ENCODE results near the gene PLD4.
"Not testable (repeated sequence)": the region's sequence is repeated elsewhere in the genome, so short reads cannot be mapped to it uniquely, and the experiment has no call there.

Gene PLD4

DNA sequence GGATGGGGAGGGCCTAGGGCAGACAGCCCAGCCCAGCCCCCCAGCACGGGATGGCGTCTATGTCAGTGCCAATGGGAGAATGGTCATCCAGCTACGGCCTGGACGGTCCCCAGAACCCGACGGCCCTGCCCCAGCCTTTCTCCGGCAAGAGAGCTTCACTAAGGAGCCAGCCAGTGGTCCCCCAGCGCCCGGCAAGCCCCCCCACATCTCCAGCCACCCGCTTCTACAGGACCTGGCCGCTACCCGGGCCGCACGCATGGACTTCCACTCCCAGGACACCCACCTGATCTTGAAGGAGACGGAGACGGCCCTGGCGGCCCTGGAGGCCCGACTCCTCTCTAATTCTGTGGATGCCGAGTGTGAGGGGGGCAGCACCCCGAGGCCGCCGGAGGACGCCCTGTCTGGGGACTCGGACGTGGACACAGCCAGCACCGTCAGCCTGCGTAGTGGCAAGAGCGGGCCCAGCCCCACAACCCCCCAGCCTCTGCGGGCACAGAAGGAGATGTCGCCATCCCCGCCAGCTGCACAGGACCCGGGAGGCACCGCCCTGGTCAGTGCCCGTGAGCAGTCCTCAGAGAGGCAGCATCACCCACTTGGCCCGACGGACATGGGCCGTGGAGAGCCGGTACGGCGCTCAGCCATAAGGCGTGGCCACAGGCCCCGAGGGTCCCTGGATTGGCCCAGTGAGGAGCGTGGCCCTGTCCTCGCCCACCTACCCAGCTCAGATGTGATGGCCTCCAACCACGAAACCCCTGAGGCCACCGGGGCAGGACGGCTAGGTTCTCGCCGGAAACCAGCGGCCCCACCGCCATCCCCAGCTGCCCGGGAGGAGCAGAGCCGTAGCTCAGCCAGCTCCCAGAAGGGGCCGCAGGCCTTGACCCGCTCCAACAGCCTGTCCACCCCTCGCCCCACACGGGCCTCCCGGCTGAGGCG lies 37.7 kb upstream of the PLD4 start:
- DNase-seq: no peak

DNA sequence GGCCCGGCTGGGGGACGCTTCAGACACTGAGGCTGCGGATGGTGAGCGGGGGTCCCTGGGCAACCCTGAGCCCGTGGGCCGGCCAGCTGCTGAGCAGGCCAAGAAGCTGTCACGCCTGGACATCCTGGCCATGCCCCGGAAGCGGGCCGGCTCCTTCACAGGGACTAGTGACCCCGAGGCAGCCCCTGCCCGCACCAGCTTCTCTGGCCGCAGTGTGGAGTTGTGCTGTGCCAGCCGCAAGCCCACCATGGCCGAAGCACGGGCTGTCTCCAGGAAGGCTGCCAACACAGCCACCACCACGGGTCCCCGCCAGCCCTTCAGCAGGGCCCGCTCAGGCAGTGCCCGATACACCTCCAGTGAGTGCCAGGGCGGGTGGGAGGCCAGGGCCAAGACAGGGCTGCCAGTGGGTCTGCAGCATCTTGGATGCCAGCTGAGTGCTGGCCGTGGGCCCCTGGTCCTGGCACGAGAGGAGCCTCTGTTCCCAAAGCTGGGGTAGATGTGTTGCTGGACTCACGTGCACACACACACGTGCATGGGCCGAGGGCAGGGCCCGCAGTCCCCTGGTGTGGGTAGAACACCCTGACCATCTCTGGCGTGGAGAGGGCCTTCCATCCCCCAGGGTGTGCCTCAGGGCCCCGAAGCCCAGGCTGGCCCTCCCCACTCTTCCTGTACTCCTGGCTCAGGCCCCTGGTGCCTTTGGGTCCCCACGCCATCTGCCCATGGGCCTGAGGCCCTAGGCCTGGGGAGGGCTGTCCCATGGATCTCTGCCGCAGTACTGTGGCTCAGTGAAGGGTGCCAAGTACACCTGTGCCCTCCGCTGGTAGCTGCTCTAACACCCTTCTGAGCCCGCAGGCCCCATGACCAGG lies 36.8 kb upstream of the PLD4 start:
- no peak for DNase-seq

DNA sequence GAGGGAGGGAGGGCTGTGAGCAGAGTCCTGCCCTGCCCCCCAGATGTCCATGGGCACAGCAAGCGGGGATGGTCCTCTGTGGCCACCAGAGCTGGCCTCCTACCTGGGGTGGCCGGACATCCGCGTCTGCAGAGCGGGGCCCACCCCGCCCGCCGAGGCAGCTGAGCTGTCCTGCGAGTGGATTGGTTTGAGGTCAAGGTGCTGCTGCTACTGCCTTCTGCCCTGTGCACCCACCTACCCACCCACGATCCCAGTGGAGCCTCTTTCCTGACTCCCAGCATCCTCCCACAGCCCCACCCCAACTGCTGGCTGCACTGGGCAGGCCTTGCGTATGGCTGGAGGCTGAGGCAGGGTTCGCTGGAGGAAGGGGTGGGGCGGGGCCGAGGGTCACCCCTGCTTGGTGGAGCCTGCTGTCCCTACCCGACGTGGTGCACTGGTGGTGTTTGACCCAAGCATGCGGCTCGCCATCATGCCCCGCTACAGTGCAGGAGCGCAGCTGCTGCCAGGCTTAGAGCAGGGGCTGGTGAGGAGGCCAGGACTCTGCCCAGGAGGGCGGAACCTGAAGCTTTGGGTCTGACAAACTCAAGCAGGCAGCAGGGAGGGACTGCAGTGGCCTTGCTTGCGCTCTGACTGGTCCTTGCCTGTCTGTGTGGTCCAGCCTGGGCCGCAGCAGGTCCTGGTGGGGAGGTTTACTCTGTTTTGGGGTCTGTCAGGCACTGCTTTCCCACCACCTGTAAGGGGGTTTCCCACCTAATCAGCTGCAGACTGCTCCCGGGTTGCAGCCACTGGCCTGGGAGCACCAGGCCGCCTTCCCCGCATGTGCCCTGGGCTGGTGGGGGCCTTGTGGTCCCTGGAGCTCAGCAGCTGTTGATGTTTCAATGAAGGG lies 35.9 kb upstream of the PLD4 start:
- DNase-seq: no peak

DNA sequence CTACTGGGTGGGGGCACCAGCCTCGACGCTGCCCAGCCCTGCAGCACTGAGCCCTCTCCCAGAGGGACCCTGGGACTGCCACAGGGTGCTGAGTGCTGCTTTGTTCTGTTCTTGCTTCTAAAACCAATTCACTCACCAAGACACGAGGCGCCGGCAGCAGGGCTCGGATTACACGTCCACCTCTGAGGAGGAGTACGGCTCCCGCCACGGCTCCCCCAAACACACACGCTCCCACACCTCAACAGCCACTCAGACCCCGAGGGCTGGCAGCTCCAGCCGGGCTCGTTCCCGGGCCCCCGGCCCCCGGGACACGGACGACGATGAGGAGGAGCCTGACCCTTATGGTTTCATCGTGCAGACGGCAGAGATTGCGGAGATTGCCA lies 35.3 kb upstream of the PLD4 start:
- no peak for DNase-seq

DNA sequence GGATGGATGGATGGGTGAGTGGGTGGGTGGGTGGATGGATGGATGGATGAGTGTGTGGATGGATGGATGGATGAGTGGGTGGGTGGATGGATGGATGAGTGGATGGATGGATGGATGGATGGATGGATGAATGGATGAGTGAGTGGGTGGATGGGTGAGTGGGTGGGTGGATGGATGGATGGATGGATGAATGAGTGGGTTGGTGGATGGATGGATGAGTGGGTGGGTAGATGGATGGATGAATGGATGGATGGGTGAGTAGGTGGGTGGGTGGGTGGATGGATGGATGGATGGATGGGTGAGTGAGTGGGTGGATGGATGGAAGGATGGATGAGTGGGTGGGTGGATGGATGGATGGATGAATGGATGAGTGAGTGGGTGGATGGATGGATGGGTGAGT lies 34.4 kb upstream of the PLD4 start:
- DNase-seq: not testable (repeated sequence)

DNA sequence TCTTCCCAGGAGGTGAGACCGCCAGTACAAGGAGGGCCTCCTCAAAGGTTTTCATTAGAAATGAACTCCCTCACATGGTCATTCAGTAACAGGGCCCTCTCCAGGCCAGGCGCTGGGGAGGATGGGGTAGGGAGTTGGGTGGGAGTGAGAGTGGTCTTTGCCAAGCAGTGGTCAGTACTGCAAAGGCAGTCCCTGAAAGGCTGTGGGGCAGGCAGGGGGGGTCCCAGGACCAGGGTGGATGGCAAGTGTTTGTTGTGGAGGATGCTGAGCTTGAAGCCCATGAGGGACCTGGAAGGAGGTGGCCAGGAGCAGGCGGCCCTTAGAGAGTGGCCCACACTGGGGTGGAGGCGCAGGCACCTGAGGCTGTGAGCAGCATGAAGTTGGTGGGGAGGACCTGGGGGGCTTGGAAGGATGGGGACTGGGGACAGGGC lies 33.5 kb upstream of the PLD4 start:
- no peak for DNase-seq

DNA sequence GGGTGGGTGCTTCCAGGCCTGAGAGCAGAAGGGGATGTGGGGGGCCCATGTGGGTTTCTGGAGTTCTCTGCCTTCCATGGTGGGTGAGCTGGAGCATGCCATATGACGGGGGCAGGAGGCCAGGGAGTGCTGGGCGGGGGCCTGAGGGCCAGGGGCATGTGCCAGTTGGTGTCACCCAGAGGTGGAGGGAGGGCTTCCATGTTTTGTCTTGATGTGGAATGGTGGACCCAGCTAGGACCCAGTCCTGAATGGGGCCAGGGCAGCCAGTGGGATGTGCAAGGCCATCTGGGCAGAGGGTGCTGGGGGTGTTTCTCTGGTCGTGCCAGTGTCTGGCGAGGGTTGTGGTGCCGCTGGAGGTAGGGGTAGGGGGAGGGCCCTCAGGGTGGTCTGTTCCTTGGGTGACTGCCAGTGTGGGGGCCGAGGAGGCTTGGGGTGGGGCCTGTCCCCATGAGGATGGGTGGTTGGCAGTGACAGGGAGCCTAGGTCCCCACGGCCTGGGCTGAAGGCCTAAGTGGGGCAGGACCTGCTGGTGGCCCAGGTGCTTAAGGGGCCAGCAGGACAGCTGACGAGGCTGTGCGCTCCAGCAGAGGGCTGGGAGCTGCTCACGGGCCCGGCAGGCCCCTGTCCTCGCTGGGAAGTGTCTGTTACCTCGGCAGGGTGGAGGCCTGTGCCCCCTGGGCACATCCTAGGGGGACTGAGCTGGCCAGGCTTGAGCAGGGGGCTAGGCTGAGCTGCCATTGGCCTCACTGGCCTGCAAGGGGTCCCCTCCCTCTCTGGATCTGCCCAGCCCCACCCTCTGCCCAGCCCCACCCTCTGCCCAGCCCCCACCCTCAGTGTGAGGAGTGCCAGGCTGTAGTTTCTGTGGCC lies 32.8 kb upstream of the PLD4 start:
- no peak for DNase-seq

DNA sequence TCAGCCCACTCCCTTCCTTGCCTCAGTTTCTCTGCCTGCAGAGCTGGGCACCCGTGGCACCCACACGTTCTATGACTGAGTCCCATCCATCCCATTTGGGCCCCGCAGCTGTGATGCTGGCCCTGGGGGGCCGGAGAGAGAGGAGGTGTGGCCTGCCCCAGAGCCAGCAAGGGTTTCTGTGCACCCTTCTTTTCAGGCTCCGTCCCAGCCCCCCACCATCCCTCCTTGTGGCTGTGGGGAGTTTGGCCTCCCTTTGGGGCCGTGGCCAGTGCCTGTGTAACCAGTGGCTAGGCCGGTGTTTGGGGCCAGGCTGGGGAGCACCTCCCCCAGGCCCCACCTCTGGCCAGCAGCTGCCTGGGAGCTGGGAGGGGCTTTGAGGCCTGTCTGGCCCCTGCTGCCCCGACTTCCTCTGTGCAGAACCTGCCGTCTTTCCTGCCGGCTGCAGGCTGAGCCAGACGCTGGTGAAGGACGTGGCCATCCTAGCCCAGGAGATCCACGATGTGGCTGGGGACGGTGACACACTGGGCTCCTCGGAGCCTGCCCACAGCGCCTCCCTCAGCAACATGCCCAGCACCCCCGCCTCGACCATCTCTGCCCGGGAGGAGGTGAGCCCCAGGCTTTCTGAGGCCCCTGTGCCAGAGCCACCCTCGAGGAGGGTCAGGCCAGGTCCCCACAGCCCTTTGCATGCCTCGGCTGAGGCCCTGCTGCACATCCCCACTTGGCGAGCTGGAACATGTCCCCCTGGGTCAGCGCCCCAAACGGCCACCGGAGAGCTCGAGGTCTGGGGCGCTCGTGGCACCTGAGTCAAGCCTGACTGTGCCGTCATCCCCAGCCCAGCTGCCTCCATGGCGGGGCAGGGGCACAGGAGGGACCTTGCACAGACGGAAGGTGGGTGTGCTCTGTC lies 31.9 kb upstream of the PLD4 start:
- DNase-seq: no peak

DNA sequence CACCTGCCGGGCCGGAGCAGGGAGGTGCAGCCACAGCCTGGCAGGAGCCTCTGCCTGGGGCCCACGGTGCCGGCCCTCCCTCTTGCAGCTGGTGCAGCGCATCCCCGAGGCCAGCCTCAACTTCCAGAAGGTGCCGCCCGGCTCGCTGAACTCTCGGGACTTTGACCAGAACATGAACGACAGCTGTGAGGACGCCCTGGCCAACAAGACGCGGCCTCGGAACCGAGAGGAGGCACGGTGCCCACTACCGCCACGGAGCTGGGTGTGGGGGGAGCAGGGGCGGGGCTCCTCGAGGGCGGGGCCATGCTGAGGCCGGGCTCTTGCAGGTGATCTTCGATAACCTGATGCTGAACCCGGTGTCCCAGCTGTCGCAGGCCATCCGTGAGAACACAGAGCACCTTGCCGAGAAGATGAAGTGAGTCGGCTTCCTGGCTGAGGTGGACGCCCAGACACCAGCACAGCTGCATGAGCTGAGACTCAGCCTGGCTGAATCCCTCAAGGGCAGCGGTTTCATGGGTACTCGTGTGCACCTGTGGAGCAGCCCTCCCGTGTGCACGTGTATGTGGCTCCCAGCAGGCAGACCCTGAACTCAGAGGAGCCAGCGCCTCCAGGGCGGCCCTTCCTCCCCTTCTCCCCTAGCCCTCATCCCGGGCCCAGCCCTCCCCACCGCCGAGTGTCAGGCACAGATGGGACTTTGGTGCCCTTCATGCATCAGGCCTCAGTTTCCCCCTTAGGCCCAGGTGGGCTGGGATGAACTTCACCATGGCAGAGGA lies 31.1 kb upstream of the PLD4 start:
- DNase-seq: no peak

DNA sequence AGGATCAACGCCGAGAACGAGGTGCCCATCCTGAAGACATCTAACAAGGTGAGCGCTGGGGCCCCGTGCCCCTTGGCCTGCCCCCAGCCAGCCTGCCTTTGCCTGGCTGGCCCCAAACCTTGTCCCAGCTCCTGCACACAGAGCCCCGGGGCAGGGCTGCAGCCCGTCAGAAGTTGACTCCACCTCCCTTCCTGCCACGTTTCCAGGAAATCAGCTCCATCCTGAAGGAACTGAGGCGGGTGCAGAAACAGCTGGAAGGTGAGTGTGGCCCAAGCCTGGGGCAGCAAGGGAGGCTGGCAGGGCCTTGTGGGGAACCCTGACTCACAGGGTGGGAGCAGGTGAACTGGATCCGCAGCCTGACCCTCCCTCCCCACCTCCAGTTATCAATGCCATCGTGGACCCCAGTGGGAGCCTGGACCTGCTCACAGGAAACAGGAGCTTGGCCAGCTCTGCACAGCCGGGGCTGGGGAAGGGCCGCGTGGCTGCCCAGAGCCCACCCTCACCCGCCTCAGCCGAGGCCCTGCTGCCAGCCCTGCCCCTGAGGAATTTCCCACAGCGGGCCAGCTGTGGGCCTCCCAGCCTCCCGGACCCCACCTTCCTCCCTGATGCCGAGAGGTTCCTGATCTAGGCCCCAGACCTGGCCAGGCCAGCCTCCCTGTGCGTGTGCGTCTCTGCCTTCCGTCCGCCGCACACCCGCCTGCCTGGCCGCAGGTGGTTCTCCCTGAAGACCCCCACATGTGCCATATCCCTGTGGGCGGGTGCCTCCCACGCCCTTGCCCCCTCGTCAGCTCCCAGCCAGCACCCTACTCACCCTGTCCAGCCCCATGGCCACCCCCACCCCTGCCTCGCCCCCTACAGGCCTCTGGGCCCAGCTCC lies 30.1 kb upstream of the PLD4 start:
- no peak for DNase-seq

DNA sequence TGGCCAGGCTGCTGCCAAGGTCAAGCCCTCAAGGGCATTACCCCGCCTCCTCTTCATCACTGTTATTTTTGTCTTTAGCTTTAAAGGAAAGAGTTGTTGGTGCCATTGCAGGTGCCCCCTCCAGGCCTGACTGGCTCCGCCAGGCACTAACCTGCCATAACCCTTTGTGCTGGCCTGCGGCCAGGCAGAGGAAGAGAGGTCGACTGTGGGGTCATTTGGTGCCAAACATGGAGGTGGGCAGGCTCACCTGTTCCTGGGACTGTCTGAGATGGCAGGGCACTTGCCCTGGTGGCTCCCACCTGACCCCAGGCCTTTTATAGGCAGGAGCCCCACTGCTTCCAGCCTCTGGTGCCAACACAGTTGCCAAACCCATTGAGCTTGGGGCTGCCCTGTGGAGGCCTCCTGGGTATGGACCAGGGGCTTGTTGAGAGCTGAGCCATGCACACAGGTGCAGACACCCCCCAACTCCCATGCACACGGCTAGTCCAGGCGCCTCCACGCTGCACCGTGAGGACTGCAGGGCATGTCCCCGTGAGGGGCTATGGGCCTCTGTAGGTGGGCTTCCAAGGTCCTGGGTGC lies 29.4 kb upstream of the PLD4 start:
- DNase-seq: no peak

DNA sequence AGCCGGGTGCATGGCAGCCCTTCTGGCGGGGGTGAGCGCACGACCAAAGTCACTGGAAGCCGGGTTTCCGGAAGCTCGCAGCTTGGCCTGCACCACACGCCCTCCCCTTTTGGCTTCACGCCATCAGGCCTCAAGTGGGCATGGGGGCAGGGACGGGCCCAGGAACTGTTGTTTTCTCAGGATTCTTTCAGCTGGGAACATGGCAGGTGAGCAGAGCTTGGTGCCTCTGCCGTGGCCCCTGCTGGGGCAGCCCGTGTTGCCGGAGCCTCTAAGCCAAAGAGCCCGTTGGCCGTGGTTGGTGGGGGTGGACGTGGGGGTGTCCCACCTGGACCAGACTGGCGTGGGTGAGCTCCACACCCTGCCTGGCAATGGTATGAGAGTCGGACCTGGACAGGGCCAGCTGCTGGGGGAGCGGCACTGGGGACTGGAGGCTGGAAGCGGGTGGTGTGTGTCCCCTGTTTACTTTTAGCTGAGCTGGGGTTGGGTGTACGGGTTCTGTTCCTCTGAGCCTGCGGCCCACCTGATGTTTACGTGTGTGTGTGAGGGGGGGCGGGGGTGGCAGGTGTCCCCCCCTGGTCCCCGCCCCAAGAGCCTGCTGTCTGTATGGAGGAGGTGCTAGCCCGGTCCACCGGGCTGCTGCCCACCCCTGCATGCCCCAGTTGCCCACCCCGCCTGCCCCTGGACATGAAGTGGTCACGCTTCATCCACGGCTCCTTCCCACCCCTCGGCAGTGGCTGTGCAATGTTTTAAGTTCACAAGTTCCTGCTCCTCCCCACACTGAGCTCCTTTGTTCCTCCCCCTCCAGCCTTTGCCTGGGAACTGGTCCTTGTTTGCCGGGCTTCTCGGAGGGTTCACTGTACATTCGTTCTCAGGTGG lies 28.7 kb upstream of the PLD4 start:
- DNase-seq: no peak

DNA sequence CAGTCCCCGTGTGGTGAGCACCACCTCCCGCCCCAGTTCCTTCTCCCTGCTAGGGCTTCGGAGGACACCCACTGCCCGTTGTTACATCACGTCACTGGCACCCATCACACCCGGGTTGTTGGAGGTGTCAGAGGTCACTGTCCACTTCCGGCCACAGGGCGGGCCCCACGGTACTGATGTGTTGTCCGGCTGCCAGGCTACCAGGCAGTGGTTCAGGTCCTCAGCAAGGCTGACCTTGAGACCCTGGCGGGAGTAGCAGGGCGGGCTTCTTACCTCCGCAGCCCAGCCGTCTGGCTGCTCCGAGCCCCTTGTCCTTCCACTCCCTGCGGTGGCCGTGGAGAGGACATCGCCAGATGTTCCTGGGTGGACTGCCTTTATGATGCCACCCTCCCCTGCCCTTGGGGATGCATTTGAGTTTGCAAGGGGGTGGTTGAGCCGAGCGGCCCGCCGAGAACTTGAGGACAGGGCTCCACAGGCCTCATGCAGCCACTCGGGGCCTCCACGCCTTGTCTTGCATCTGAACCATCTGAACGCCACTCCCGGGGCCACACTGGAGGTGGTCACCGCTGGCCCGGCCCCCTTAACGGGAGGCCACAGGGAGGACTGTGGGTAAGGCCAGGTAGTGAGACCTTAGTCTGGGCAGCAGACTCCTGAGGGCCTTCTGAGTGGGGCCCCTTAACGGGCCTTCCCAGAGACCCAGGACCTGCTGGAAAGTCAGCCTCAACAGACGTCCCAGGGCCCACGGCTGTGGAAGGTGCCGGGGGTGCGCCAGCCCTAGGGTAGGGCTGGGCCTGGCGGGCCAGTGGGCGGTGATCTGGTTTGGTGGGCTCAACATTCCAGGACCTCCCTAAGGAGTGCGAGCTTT lies 27.1 kb upstream of the PLD4 start:
- no peak for DNase-seq

DNA sequence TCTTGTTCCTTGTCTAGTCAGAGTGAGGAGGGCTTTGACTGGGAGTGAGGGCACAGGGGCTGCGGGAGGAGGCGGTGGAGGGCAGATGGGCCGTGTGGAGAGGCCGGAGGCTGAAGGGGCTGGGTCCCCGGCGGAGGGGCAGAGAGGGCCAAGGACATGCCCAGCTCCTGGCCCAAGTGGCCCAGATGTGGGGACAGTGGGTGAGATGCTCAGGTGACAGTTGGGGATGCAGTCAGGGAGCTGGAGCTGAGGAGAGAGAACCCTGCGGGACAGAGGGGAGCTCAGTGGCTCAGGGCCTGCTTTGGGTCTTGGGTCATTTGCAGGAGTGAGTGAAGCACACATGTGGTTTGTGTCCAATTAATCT lies 26.5 kb upstream of the PLD4 start:
- DNase-seq: no peak

DNA sequence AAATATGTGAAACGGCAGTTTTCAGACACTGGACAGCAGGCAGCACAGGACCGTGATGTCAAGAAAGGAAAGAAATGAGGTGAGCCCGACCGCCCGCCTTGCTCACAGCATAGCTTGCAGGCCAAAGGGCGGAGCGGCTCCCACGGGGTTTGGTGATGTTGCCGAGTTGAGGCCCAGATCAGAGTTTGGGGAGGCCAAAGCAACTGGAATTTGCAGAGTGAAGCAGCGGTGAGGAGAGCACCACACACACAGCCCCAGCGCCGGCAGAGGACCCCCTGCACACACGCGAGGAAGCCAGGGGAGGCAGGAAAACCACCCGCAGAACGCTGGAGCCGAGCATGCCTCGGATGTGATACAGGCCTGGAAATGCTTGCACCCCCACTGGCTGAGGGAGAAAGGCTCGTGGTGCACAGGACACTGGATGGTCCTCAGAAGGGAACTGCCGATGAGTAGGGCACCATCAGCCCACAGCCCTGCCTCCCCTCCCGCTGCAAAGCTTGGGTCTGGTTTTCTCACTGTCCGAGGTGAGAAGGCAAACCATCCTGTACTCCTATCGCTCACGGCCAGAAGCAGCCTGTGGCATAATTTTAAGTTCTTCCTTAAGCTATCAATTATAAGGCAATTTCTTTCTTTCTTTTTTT lies 25.7 kb upstream of the PLD4 start:
- DNase-seq: no peak

DNA sequence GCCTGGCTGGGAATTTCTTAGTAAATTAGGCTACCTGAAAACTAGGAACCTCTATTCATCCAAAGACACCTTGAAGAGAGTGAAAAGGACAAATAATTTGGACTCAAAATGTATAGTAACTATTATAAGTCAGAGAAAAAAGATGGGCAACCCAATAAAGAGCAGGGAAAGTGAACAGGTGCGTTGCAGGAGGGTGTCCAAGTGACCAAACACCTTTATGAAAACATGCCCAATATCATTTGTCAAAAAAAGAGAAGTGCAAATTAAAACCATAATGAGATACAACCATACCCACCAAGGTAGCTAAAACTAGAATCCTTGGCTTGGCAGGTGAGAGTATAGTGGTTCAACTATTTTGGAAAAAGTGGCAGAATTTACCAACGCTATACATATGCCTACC lies 24.9 kb upstream of the PLD4 start:
- DNase-seq: no peak

All from inflammatory macrophage (primary cell).